Transverse colon (tissue), 3 donors: ENCODE data around the gene C16orf96.

Source experiments
- POLR2A ChIP-seq: fragments of 450-650 bp; IDR thresholded peaks from one replicate; pipeline ENCODE4 v1.6.1; 2016; ENCODE audit warnings: antibody characterized with exemption, mild to moderate bottlenecking, moderate library complexity
- TF ChIP-seq, protein P1 (sequence below), 5 experiments: fragments of 200-600 bp in 3 of 5; fragments of 450-650 bp in 2 of 5; sonication (generic) in 3 of 5; IDR thresholded peaks; 1 replicate in 2 of 5; 2 replicates in 3 of 5; pipeline ENCODE4 v1.5.1; 2016 to 2017; ENCODE audit warnings: antibody characterized with exemption in 5 of 5, inconsistent platforms in 3 of 5, mild to moderate bottlenecking in 2 of 5, moderate library complexity in 1 of 5

- no peak for TF ChIP-seq POLR2A
- TF ChIP-seq, protein P1, sequence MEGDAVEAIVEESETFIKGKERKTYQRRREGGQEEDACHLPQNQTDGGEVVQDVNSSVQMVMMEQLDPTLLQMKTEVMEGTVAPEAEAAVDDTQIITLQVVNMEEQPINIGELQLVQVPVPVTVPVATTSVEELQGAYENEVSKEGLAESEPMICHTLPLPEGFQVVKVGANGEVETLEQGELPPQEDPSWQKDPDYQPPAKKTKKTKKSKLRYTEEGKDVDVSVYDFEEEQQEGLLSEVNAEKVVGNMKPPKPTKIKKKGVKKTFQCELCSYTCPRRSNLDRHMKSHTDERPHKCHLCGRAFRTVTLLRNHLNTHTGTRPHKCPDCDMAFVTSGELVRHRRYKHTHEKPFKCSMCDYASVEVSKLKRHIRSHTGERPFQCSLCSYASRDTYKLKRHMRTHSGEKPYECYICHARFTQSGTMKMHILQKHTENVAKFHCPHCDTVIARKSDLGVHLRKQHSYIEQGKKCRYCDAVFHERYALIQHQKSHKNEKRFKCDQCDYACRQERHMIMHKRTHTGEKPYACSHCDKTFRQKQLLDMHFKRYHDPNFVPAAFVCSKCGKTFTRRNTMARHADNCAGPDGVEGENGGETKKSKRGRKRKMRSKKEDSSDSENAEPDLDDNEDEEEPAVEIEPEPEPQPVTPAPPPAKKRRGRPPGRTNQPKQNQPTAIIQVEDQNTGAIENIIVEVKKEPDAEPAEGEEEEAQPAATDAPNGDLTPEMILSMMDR (IDR thresholded peaks at IDR 0.05): no peak
Measured at GRCh38 chr16:4548124-4548523, 8.0 kb upstream of the C16orf96 start.
